Activated CD4-positive, alpha-beta T cell treated with anti-CD3 and anti-CD28 coated beads, Interleukin-2, amount 10 ng/mL, durations not matched to agents 7 days and 5 days (primary cell): ENCODE measurements around the gene HOXC5. TPM values are rescaled to one million over a fixed set of nuclear protein-coding genes. Genes with fewer than 3 reads are reported as not detected.

Experiments used
- CTCF ChIA-PET: fragments of 350-600 bp; sonication (Branson Sonifier 250); formaldehyde crosslinking; loops from one replicate; lab custom pipeline; 2021; ENCODE audit warnings: antibody characterized with exemption; lab: Charles Lee
- POLR2A ChIA-PET: fragments of 350-600 bp; sonication (Branson Sonifier 250); formaldehyde crosslinking; loops from one replicate; lab custom pipeline; 2021; ENCODE audit warnings: antibody characterized with exemption; lab: Charles Lee
- DNase-seq: peaks from one replicate; pipeline ENCODE4 v3.0.0-alpha.2; 2020
- H3K27ac Mint-ChIP-seq: one replicate; pipeline ENCODE4 v1.8.0; 2021; ENCODE audit warnings: mild to moderate bottlenecking, moderate library complexity, mixed read lengths
- H3K27me3 Mint-ChIP-seq: one replicate; pipeline ENCODE4 v1.8.0; 2021; ENCODE audit warnings: mixed read lengths
- H3K36me3 Mint-ChIP-seq: one replicate; pipeline ENCODE4 v1.8.0; 2021; ENCODE audit warnings: low read depth, mixed read lengths
- H3K4me1 Mint-ChIP-seq: one replicate; pipeline ENCODE4 v1.8.0; 2021; ENCODE audit warnings: mixed read lengths
- H3K4me3 Mint-ChIP-seq: one replicate; pipeline ENCODE4 v1.8.0; 2021; ENCODE audit warnings: mild to moderate bottlenecking, moderate library complexity, mixed read lengths
- H3K9me3 Mint-ChIP-seq: one replicate; pipeline ENCODE4 v1.8.0; 2021; ENCODE audit warnings: mixed read lengths
- total RNA-seq, 2 experiments: library from RNA; stranded (reverse); gene quantifications; one replicate each; pipeline ENCODE4 v1.2.3, GENCODE V29; 2021

HOXC5 gene
- total RNA-seq, 2 experiments from 2014 or later = not detected

DNA sequence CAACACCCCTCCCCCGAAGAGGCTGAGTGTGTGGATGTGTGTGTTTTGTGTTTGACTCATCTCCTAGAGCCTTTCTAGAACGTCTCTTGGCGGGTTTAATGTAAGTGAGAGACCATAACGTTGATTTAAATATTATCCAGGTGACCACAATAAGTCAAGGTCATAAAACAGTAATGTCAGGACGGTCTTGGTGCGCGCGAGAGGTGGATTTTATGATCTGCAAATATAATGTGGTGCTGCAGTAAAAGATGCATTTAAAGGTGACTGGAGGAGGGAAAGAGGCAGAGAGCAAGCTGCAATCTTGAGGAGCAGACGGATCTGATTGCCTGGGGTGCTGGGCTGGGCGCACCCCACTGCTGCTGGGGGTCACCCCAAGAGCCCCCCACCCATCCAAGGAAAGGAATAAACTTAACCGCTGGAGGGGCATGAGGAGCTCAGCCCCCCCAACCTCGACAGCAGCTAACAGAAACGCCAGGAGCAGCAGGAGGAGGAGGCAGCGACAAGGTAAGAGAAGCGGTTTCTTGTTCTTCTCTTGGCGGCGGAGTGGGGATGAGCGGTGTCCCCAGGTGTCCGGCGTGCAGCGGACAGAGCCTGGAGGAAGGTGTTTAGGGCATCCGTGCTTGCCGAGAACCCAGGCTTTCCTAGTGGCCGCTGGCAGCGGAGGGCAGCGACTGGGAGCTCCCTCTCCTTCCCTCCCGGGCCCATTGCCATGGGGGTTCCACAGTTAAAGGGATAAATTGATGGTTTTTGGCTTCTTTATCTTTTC lies 42.4 kb upstream of the HOXC5 start:
- peaks cover 98% of the 10 kb centered on the region for H3K27me3 Mint-ChIP-seq
- H3K4me3 Mint-ChIP-seq = no peak overlapping the region
- H3K4me1 Mint-ChIP-seq = peaks cover 39% of the 10 kb centered on the region
- CTCF ChIA-PET = interaction anchor here (0.9 to 2.3 kb wide), 7 partner anchors 12 to 216 kb away, joined by 3 to 14 read pairs (median 3); partner anchors contain the start of gene HOXC5
- H3K36me3 Mint-ChIP-seq = no peaks in the 10 kb centered on the region
- no peak for DNase-seq
- H3K9me3 Mint-ChIP-seq = no peaks in the 10 kb centered on the region
- POLR2A ChIA-PET = no interaction called here
- no peak overlapping the region for H3K27ac Mint-ChIP-seq

DNA sequence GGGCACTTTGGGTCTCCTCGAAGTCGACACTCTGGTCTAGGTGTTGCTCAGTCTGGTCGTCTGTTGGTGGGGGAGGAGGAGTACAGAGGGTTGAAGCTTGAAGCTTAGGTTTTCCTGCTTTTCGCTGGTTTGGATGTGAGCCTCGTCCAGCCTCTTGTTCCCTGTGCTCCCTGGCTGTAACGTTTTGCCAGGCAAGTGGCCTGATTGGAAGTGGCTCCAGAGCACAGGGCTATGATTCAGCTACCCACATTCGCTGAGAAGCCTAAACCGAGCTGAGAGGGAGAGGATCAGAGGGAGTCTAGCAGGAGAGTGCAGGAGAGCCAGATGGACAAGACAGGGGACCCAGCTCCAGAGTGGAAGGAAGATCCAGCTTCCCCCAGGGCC lies 41.8 kb upstream of the HOXC5 start:
- Mint-ChIP-seq H3K36me3 (no peaks in the 10 kb centered on the region), H3K27me3 (peaks cover 99% of the 10 kb centered on the region), H3K4me3 (no peak overlapping the region), H3K9me3 (no peaks in the 10 kb centered on the region), H3K27ac (no peak overlapping the region), H3K4me1 (peaks cover 41% of the 10 kb centered on the region)
- no peak for DNase-seq
- CTCF ChIA-PET = interaction anchor here (1.0 to 2.3 kb wide), 7 partner anchors 11 to 215 kb away, joined by 3 to 14 read pairs (median 3); partner anchors contain the start of gene HOXC5
- POLR2A ChIA-PET = no interaction called here

- ChIA-PET POLR2A (no interaction called here), CTCF (interaction anchor here (0.9 to 2.3 kb wide), 5 partner anchors 8 to 209 kb away, joined by 3 to 14 read pairs (median 5); partner anchors contain the start of gene HOXC10)
- Mint-ChIP-seq H3K36me3 (no peaks in the 10 kb centered on the region), H3K4me1 (peaks cover 35% of the 10 kb centered on the region), H3K4me3 (no peak overlapping the region), H3K27me3 (peaks cover 99% of the 10 kb centered on the region), H3K27ac (no peak overlapping the region), H3K9me3 (no peaks in the 10 kb centered on the region)
- no peak for DNase-seq
These were observed 40.4 kb upstream of the HOXC5 start for GRCh38 chr12:53992377-53992889.

GRCh38 chr12:53993162-53994008 lies 39.5 kb upstream of the HOXC5 start:
- ChIA-PET CTCF (interaction anchor here (0.9 to 1.9 kb wide), 3 partner anchors 8 to 208 kb away, joined by 3 to 5 read pairs (median 5); partner anchors contain the start of gene HOXC10), POLR2A (no interaction called here)
- peak overlapping the region; percentile 19 for H3K27ac Mint-ChIP-seq
- H3K4me3 Mint-ChIP-seq = peak overlapping the region; percentile 45
- no peak for DNase-seq
- H3K9me3 Mint-ChIP-seq = no peaks in the 10 kb centered on the region
- peaks cover 99% of the 10 kb centered on the region for H3K27me3 Mint-ChIP-seq
- H3K36me3 Mint-ChIP-seq = no peaks in the 10 kb centered on the region
- H3K4me1 Mint-ChIP-seq = peaks cover 32% of the 10 kb centered on the region

GRCh38 chr12:53994009-53994263 lies 38.9 kb upstream of the HOXC5 start:
- peak overlapping the region; percentile 62 for H3K27ac Mint-ChIP-seq
- POLR2A ChIA-PET = no interaction called here
- H3K4me1 Mint-ChIP-seq = peaks cover 31% of the 10 kb centered on the region
- peak overlapping the region; percentile 45 for H3K4me3 Mint-ChIP-seq
- H3K9me3 Mint-ChIP-seq = no peaks in the 10 kb centered on the region
- H3K27me3 Mint-ChIP-seq = peaks cover 99% of the 10 kb centered on the region
- DNase-seq = no peak
- CTCF ChIA-PET = interaction anchor here (1.4 to 1.9 kb wide), 2 partner anchors 9 to 12 kb away, joined by 5 read pairs; partner anchors contain the start of gene HOXC10
- no peaks in the 10 kb centered on the region for H3K36me3 Mint-ChIP-seq

DNA sequence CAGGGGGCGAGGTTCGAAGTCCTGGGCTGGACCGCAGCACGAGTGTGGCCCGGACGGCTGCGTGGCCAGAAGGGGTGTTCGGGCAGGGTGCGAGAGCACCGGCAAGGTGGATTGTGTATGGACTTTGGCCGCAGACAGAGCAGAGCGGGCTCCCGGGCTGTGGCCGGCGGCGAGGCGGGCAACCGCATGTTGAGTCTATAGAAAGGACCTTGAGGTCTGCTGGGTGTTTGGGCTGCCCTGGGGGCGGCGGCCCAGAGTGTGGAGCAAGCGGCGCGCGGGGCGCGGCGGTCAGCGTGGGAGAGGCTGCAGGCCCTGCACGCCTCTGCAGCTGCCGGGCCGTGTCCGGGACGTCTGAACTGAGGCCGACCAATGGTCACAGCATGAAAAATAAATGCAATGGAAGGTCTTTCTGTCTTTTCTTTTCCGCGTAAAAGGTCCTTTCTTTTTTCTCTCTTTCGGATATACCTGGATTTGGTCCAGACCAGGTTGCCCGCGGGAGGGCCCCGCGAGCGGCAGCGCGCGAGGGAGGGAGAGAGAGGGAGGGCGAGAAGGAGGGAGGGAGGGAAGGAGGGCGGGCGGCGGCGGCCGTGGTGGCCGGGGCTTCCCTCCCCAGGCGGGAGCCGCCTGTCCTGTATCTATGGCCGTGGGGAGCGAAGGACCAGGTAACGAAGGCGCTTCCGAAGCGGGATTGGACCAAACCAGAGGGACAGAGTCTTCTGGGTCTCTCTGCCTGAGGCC lies 38.4 kb upstream of the HOXC5 start:
- POLR2A ChIA-PET = no interaction called here
- Mint-ChIP-seq H3K27me3 (peaks cover 99% of the 10 kb centered on the region), H3K36me3 (no peaks in the 10 kb centered on the region), H3K27ac (peak overlapping the region; percentile 62), H3K4me3 (peak overlapping the region; percentile 45), H3K4me1 (peaks cover 26% of the 10 kb centered on the region), H3K9me3 (no peaks in the 10 kb centered on the region)
- no peak for DNase-seq
- CTCF ChIA-PET = interaction anchor here (1.9 kb wide), 1 partner anchor 12 kb away, joined by 5 read pairs; no protein-coding TSS in a partner anchor

- Mint-ChIP-seq H3K27me3 (peaks cover 99% of the 10 kb centered on the region), H3K9me3 (no peaks in the 10 kb centered on the region), H3K4me1 (peaks cover 21% of the 10 kb centered on the region), H3K27ac (peak overlapping the region; percentile 57), H3K4me3 (peak overlapping the region; percentile 38), H3K36me3 (no peaks in the 10 kb centered on the region)
- ChIA-PET POLR2A (no interaction called here), CTCF (no interaction called here)
- DNase-seq = no peak
These were observed 37.9 kb upstream of the HOXC5 start for GRCh38 chr12:53995002-53995377.

GRCh38 chr12:53995378-53996239 lies 37.2 kb upstream of the HOXC5 start:
- CTCF ChIA-PET = interaction anchor here (1.1 to 1.2 kb wide), 2 partner anchors 28 to 196 kb away, joined by 3 read pairs; no protein-coding TSS in a partner anchor
- Mint-ChIP-seq H3K9me3 (no peaks in the 10 kb centered on the region), H3K36me3 (no peaks in the 10 kb centered on the region), H3K27ac (no peak overlapping the region), H3K27me3 (peaks cover 98% of the 10 kb centered on the region), H3K4me1 (peaks cover 17% of the 10 kb centered on the region), H3K4me3 (peak overlapping the region; percentile 54)
- POLR2A ChIA-PET = no interaction called here
- DNase-seq = no peak

DNA sequence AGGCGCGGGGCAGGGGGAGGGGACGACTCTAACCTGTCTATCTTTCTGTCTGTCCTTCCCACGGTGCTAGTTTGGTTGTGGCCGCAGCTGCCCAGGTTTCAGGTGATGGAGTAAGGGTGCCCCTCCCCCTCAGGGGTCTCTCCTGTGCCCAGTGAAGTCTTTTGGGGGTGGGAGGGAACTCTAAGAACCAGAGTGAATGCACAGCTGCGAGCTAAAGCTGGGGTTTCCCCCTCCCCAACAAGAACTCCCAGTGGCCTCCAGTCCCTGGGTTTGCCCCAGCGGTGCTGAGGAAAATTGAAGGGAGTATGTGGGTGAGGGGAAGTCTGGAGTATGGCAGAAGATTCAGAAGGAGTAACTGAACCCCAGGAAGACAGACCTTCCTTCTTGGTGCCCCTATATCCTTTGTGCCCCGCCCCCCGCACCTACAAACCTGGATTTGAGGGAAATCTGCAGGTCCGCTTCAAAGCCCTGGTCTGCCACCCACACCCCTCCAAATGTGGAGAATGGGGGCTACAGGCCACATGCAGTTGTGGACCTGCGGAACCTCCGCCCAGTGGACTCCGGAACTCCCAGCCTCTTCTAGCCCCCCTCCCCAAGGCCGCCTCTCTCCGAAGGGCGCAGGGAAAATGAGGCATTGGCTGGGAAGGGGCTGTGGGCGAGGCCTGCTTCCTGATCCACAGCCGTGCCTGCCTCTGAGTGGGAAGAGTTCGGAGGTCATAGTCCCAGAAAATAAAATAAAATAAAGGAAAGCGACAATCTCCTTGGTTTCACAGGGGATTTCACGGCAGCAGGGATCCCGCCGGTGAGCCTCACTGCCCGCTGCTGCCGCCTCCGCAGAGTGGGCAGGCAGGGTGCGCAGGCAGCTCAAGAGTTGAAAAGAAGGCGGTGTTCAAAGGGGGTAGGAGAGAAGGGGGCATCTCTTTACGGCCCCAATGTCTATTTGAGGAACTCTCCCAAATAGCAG lies 36.3 kb upstream of the HOXC5 start:
- ChIA-PET CTCF (interaction anchor here (0.8 to 1.2 kb wide), 4 partner anchors 10 to 211 kb away, joined by 3 to 4 read pairs (median 3); no protein-coding TSS in a partner anchor), POLR2A (no interaction called here)
- no peak for DNase-seq
- no peak overlapping the region for H3K27ac Mint-ChIP-seq
- no peaks in the 10 kb centered on the region for H3K36me3 Mint-ChIP-seq
- peaks cover 17% of the 10 kb centered on the region for H3K4me1 Mint-ChIP-seq
- peak overlapping the region; percentile 54 for H3K4me3 Mint-ChIP-seq
- peaks cover 98% of the 10 kb centered on the region for H3K27me3 Mint-ChIP-seq
- H3K9me3 Mint-ChIP-seq = no peaks in the 10 kb centered on the region

DNA sequence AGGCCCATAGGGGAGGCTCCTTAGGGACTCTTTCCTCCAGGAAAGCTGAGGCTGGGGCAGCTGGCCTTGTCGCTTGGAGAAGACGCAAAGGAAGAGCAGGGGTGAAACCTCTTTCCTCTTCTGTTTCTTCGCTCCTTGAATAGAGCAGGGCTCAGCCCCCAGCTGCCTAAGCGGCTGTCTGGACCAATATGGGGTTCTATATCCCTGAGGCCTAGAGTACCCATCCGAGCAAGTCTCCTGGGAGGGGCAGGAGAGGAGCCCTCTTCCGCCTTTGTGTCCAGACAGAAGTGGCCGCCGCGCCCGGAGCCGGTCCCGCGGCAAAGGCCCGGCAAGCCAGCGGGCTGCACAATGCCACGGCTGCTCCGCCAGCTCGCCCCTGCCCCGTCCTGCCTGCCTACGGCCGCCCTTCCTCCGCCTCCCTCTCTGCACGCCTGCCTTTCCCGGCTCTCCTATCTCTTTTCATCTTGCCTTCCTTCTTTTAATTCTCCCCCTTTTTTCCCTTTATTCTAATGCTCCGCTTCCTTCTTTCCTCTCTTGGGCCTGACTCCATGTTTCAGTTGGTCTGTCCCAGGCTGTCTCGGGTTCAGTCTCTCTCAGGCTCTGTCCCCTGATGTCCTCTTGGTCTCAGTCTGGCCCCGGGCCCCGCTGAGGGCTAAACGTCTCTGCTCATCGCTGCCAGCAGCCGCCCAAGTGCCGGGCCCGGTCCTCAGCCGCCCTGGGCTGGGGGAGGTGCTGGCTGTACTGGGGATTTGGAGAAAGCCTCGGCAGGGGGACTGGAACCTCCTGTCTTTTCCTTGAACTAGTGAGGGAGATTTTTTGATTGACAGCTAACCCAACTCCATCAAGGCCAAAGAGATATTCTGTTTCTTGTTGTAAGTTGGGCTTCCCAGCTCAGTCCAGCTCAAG lies 35.4 kb upstream of the HOXC5 start:
- Mint-ChIP-seq H3K4me1 (peaks cover 18% of the 10 kb centered on the region), H3K36me3 (no peaks in the 10 kb centered on the region), H3K27me3 (peaks cover 98% of the 10 kb centered on the region), H3K9me3 (no peaks in the 10 kb centered on the region), H3K4me3 (no peak overlapping the region), H3K27ac (no peak overlapping the region)
- ChIA-PET CTCF (interaction anchor here (0.6 to 1.2 kb wide), 5 partner anchors 9 to 217 kb away, joined by 3 to 4 read pairs (median 3); partner anchors contain the start of gene HOXC10), POLR2A (no interaction called here)
- no peak for DNase-seq
